IMR-90 (cell line): ENCODE measurements around the gene EDEM3. TPM values are rescaled to one million over a fixed set of nuclear protein-coding genes. Genes with fewer than 3 reads are reported as not detected.

Experiments used
- ATAC-seq: fragments of 200-7000 bp; cut with Tn5 transposase; 2 replicates; pipeline ENCODE4 v1.9.1; 2020; ENCODE audit warnings: low read depth, mild to moderate bottlenecking, moderate library complexity
- BruUV-seq: library from RNA; stranded (reverse); fragments of 400-500 nt; replicated peaks from 2 replicates; lab custom pipeline; 2021; lab: Mats Ljungman, UMichigan
- CTCF ChIA-PET: fragments of 300-600 bp; formaldehyde crosslinking; extraction: SDS; loops from one replicate; lab custom pipeline; 2021; ENCODE audit warnings: antibody characterized with exemption; lab: Yijun Ruan, JAX
- POLR2A ChIA-PET: fragments of 300-600 bp; sonication (Branson Sonifier 250); formaldehyde crosslinking; loops from one replicate; lab custom pipeline; 2022; ENCODE audit warnings: antibody characterized with exemption; ENCODE audit not compliant: unreplicated experiment; lab: Charles Lee
- DNase-seq: peaks from one replicate; pipeline ENCODE4 v3.0.0; 2013
- H2AFZ ChIP-seq: replicated peaks from 2 replicates; pipeline ENCODE3; 2013; ENCODE audit warnings: low read length, mild to moderate bottlenecking; ENCODE audit not compliant: poor library complexity
- H2AK5ac ChIP-seq: 2 replicates; pipeline ENCODE4 v1.6.1; 2013; ENCODE audit warnings: low read depth, low read length, inconsistent platforms
- H2AK9ac ChIP-seq: replicated peaks from 2 replicates; pipeline ENCODE3; 2013; ENCODE audit warnings: mild to moderate bottlenecking, low read depth, low read length, moderate library complexity; ENCODE audit not compliant: poor library complexity
- H2BK120ac ChIP-seq: 2 replicates; pipeline ENCODE4 v1.6.1; 2013; ENCODE audit warnings: low read depth, low read length, inconsistent platforms
- H2BK15ac ChIP-seq: 3 replicates; pipeline ENCODE4 v1.6.1; 2013; ENCODE audit warnings: low read depth, low read length, inconsistent platforms
- H2BK20ac ChIP-seq: 2 replicates; pipeline ENCODE4 v1.6.1; 2013; ENCODE audit warnings: low read depth, mild to moderate bottlenecking, inconsistent platforms, low read length, moderate library complexity
- H2BK5ac ChIP-seq: 2 replicates; pipeline ENCODE4 v1.6.1; 2013; ENCODE audit warnings: mild to moderate bottlenecking, low read depth, low read length, inconsistent platforms; ENCODE audit not compliant: poor library complexity, severe bottlenecking
- H3K14ac ChIP-seq: replicated peaks from 2 replicates; pipeline ENCODE4 v1.6.1; 2013; ENCODE audit warnings: low read depth, low read length, inconsistent platforms
- H3K18ac ChIP-seq: 2 replicates; pipeline ENCODE4 v1.6.1; 2013; ENCODE audit warnings: low read depth, low read length, control low read depth
- H3K23ac ChIP-seq: 2 replicates; pipeline ENCODE4 v1.6.1; 2013; ENCODE audit warnings: low read depth, low read length, inconsistent platforms
- H3K27ac ChIP-seq: 2 replicates; pipeline ENCODE4 v1.5.1; 2013; ENCODE audit warnings: mild to moderate bottlenecking, control low read depth, low read length; ENCODE audit not compliant: insufficient read depth
- H3K27me3 ChIP-seq: 2 replicates; pipeline ENCODE4 v1.6.1; 2013; ENCODE audit warnings: low read length; ENCODE audit not compliant: control insufficient read depth, insufficient read depth
- H3K36me3 ChIP-seq: 2 replicates; pipeline ENCODE4 v1.6.1; 2013; ENCODE audit warnings: low read length, mixed read lengths; ENCODE audit not compliant: control insufficient read depth, insufficient read depth
- H3K4ac ChIP-seq: 2 replicates; pipeline ENCODE4 v1.6.1; 2013; ENCODE audit warnings: low read depth, low read length, inconsistent platforms
- H3K4me1 ChIP-seq: 2 replicates; pipeline ENCODE4 v1.6.1; 2013; ENCODE audit warnings: low read length, mixed read lengths; ENCODE audit not compliant: control insufficient read depth, insufficient read depth
- H3K4me2 ChIP-seq: 2 replicates; pipeline ENCODE4 v1.6.1; 2013; ENCODE audit warnings: low read depth, mild to moderate bottlenecking, control low read depth, low read length, moderate library complexity
- H3K4me3 ChIP-seq: 2 replicates; pipeline ENCODE4 v1.5.1; 2013; ENCODE audit warnings: low read depth, mild to moderate bottlenecking, control low read depth, low read length, moderate library complexity; ENCODE audit not compliant: insufficient read depth
- H3K56ac ChIP-seq: 2 replicates; pipeline ENCODE4 v1.6.1; 2013; ENCODE audit warnings: low read length, inconsistent platforms; ENCODE audit not compliant: insufficient read depth; ENCODE audit errors: extremely low read depth
- H3K79me1 ChIP-seq, 2 experiments: 2 replicates each; pipeline ENCODE4 v1.6.1; 2013; ENCODE audit warnings: low read length in 2 of 2, inconsistent platforms in 1 of 2, low read depth in 1 of 2
- H3K9ac ChIP-seq: 2 replicates; pipeline ENCODE4 v1.6.1; 2013; ENCODE audit warnings: low read depth, low read length, control low read depth
- H3K9me1 ChIP-seq: 2 replicates; pipeline ENCODE4 v1.6.1; 2013; ENCODE audit warnings: low read length, inconsistent platforms; ENCODE audit not compliant: insufficient read depth
- H3K9me3 ChIP-seq: 2 replicates; pipeline ENCODE4 v1.6.1; 2013; ENCODE audit warnings: low read length; ENCODE audit not compliant: control insufficient read depth, insufficient read depth
- H4K20me1 ChIP-seq: 2 replicates; pipeline ENCODE4 v1.6.1; 2013; ENCODE audit warnings: low read length, inconsistent platforms; ENCODE audit not compliant: insufficient read depth
- H4K5ac ChIP-seq: 2 replicates; pipeline ENCODE4 v1.6.1; 2013; ENCODE audit warnings: mild to moderate bottlenecking, low read depth, low read length, control low read depth
- H4K8ac ChIP-seq, 2 experiments: 2 replicates each; pipeline ENCODE4 v1.6.1; 2013; ENCODE audit warnings: low read depth in 2 of 2, low read length in 2 of 2, control low read depth in 1 of 2, inconsistent platforms in 1 of 2
- H4K91ac ChIP-seq: 2 replicates; pipeline ENCODE4 v1.6.1; 2013; ENCODE audit warnings: low read depth, low read length, inconsistent platforms; ENCODE audit not compliant: insufficient read depth
- BHLHE40 ChIP-seq: fragments of 150-350 bp; IDR thresholded peaks from 2 replicates; pipeline ENCODE4 v1.6.1; 2016; ENCODE audit warnings: mild to moderate bottlenecking, low read depth, low read length
- CHD1 ChIP-seq: IDR thresholded peaks from 2 replicates; pipeline ENCODE4 v1.6.1; 2012; ENCODE audit warnings: low read depth, low read length, improper control_type of control experiment
- FOS ChIP-seq: fragments of 150-350 bp; IDR thresholded peaks from 2 replicates; pipeline ENCODE4 v1.6.1; 2016; ENCODE audit warnings: low read depth, low read length
- MAFK ChIP-seq: IDR thresholded peaks from 2 replicates; pipeline ENCODE4 v1.6.1; 2012; ENCODE audit warnings: low read depth, low read length, improper control_type of control experiment
- NFE2L2 ChIP-seq: fragments of 150-350 bp; IDR thresholded peaks from 2 replicates; pipeline ENCODE4 v1.6.1; 2016; ENCODE audit warnings: low read depth, mild to moderate bottlenecking, low read length
- RAD21 ChIP-seq: IDR thresholded peaks from 2 replicates; pipeline ENCODE4 v1.6.1; 2012; ENCODE audit warnings: low read length, improper control_type of control experiment
- RCOR1 ChIP-seq: IDR thresholded peaks from 2 replicates; pipeline ENCODE4 v1.6.1; 2012; ENCODE audit warnings: mild to moderate bottlenecking, low read length, improper control_type of control experiment; ENCODE audit not compliant: insufficient replicate concordance
- RFX5 ChIP-seq: IDR thresholded peaks from 2 replicates; pipeline ENCODE4 v1.8.0; 2012; ENCODE audit warnings: low read depth, mild to moderate bottlenecking, low read length, moderate library complexity
- SMC3 ChIP-seq: fragments of 150-350 bp; IDR thresholded peaks from 2 replicates; pipeline ENCODE4 v1.6.1; 2016; ENCODE audit warnings: low read depth, mild to moderate bottlenecking, antibody characterized with exemption, low read length, moderate library complexity
- WGBS, 2 experiments: methylation state at CpG; one replicate each; pipeline versions ENCODE4 v1.1.5 to v1.1.7; 2013; ENCODE audit warnings: missing lambda C conversion rate in 2 of 2; ENCODE audit not compliant: insufficient read length in 1 of 2; ENCODE audit errors: extremely low coverage in 2 of 2; 5-methylcytosine and 5-hydroxymethylcytosine counted together
- dilution Hi-C: fragments of 300-500 bp; cut with HindIII; formaldehyde crosslinking; loops from one replicate; pipeline ENCODE4 v1.14.3; 2018; ENCODE audit warnings: low sequenced_read_pairs; ENCODE audit not compliant: unreplicated experiment
- in situ Hi-C: fragments of 300-500 bp; cut with MboI; formaldehyde crosslinking; loops from 3 replicates; pipeline ENCODE4 v1.14.3; 2019; ENCODE audit warnings: low sequenced_read_pairs, inconsistent platforms, mixed read lengths
- intact Hi-C: fragments of 100-400 bp; cut with micrococcal nuclease; formaldehyde crosslinking; loops from 2 replicates; pipeline ENCODE4 v1.10.0; 2022
- polyA plus RNA-seq, 3 experiments: library from polyadenylated mRNA; depleted of rRNA; stranded (reverse); fragments of >200 nt; gene quantifications; 2 replicates each; pipeline ENCODE4 v1.2.3, GENCODE V29; 2012; ENCODE audit warnings: low replicate concordance in 1 of 3
- total RNA-seq: library from RNA; depleted of rRNA; stranded (reverse); fragments of >200 nt; gene quantifications from 2 replicates; pipeline ENCODE4 v1.2.3, GENCODE V29; 2012
- TF ChIP-seq, protein P1 (sequence below): fragments of 150-350 bp; IDR thresholded peaks from 2 replicates; pipeline ENCODE4 v1.6.1; 2016; ENCODE audit warnings: low read depth, mild to moderate bottlenecking, low read length, moderate library complexity, borderline replicate concordance
- TF ChIP-seq, protein P2 (sequence below): conservative IDR thresholded peaks from 2 replicates; pipeline ENCODE4 v1.5.1; 2012; ENCODE audit warnings: mild to moderate bottlenecking, low read depth, low read length, improper control_type of control experiment

Gene EDEM3
- total and polyA plus RNA-seq, 2 of the 4 experiments (the other 2 are of a cell fraction), result 17.5 to 29.9 TPM

DNA sequence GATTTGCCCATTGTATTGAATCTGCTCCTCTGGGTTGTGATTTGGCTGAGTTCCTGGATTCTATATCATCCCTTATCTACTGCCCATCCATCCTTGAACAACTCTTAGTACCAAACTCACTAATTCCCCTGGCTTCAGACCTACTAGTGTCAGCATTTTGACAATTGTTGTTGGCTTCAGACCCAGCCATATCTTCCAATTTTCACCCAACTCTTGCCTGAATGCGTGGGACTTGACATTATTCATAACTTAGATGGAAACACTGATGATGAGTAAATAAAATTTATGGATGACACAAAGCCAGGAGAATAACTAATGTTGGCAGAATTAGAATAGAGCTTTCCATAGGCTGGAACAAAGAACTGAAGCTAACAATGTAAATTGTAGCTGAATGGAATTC, 27.3 kb upstream of the EDEM3 start:
- ChIA-PET CTCF (interaction anchor here (0.9 kb wide), 1 partner anchor 9 kb away, joined by 7 read pairs; no protein-coding TSS in a partner anchor), POLR2A (no interaction called here)
- Histone ChIP-seq H3K27ac (no peak overlapping the region), H4K20me1 (no peaks in the 10 kb centered on the region), H3K18ac (no peak overlapping the region), H2AK9ac (no peak overlapping the region), H3K23ac (no peak overlapping the region), H2BK120ac (no peak overlapping the region), H3K27me3 (no peaks in the 10 kb centered on the region), H3K4ac (no peak overlapping the region), H3K4me1 (no peaks in the 10 kb centered on the region), H4K5ac (no peak overlapping the region), H4K8ac (no peak overlapping the region), H4K91ac (no peak overlapping the region), H2AFZ (no peak overlapping the region), H2AK5ac (no peak overlapping the region), H3K56ac (no peak overlapping the region), H3K4me3 (no peak overlapping the region), H2BK15ac (no peak overlapping the region), H2BK20ac (no peak overlapping the region), H3K14ac (no peak overlapping the region), H3K9ac (no peak overlapping the region), H3K9me3 (peaks cover 2% of the 10 kb centered on the region; the same call in 1 of the 2 replicates), H3K9me1 (no peaks in the 10 kb centered on the region), H3K36me3 (no peaks in the 10 kb centered on the region), H3K4me2 (no peak overlapping the region), H3K79me1 (no peaks in the 10 kb centered on the region), H2BK5ac (no peak overlapping the region)
- BruUV-seq, result no TSS peak
- WGBS, 2 experiments, result no CpG with 5 or more reads among the region's 1 CpG
- intact Hi-C loops, result no loop called here
- TF ChIP-seq FOS, result no peak
- no peak for TF ChIP-seq RCOR1
- TF ChIP-seq, protein P1, sequence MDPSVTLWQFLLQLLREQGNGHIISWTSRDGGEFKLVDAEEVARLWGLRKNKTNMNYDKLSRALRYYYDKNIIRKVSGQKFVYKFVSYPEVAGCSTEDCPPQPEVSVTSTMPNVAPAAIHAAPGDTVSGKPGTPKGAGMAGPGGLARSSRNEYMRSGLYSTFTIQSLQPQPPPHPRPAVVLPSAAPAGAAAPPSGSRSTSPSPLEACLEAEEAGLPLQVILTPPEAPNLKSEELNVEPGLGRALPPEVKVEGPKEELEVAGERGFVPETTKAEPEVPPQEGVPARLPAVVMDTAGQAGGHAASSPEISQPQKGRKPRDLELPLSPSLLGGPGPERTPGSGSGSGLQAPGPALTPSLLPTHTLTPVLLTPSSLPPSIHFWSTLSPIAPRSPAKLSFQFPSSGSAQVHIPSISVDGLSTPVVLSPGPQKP, result no peak
- TF ChIP-seq RFX5, result no peak
- no peak for TF ChIP-seq RAD21
- no peak for TF ChIP-seq SMC3
- no peak for TF ChIP-seq MAFK
- TF ChIP-seq CHD1, result no peak
- TF ChIP-seq, protein P2, sequence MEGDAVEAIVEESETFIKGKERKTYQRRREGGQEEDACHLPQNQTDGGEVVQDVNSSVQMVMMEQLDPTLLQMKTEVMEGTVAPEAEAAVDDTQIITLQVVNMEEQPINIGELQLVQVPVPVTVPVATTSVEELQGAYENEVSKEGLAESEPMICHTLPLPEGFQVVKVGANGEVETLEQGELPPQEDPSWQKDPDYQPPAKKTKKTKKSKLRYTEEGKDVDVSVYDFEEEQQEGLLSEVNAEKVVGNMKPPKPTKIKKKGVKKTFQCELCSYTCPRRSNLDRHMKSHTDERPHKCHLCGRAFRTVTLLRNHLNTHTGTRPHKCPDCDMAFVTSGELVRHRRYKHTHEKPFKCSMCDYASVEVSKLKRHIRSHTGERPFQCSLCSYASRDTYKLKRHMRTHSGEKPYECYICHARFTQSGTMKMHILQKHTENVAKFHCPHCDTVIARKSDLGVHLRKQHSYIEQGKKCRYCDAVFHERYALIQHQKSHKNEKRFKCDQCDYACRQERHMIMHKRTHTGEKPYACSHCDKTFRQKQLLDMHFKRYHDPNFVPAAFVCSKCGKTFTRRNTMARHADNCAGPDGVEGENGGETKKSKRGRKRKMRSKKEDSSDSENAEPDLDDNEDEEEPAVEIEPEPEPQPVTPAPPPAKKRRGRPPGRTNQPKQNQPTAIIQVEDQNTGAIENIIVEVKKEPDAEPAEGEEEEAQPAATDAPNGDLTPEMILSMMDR, result no peak
- no peak for TF ChIP-seq BHLHE40
- TF ChIP-seq NFE2L2, result no peak
- DNase-seq, result no peak
- in situ Hi-C loops, result no loop called here
- dilution Hi-C loops, result no loop called here
- ATAC-seq, result no peak
